Measurements from ENCODE around the gene RPP25.
"Not testable (repeated sequence)": the region's sequence is repeated elsewhere in the genome, so short reads cannot be mapped to it uniquely, and the experiment has no call there.

Gene RPP25

GRCh38 chr15:74913799-74914198, 42.8 kb downstream of the RPP25 start:
- not testable (repeated sequence) for DNase-seq

GRCh38 chr15:74913041-74913440, 43.5 kb downstream of the RPP25 start:
- no peak for DNase-seq

GRCh38 chr15:74908635-74909034, 47.9 kb downstream of the RPP25 start:
- no peak for DNase-seq

- DNase-seq, result no peak
Observed at GRCh38 chr15:74907163-74907870, 49.3 kb downstream of the RPP25 start.

GRCh38 chr15:74906450-74907162, 50.0 kb downstream of the RPP25 start, which contains the start of gene FAM219B:
FAM219B (minus strand) TSS chr15:74906851; CDS start chr15:74906800, 51 bp downstream.
- peak; percentile 68 for DNase-seq

GRCh38 chr15:74906067-74906449, 50.5 kb downstream of the RPP25 start:
- DNase-seq, result peak; percentile 33

All from activated CD8-positive, alpha-beta memory T cell treated with anti-CD3 and anti-CD28 coated beads, Interleukin-2, amount 50 U/mL, for 4 hours (primary cell).